Left lung (tissue), 10 donors: ENCODE results near the gene RUFY4. TPM values are rescaled to one million over a fixed set of nuclear protein-coding genes. Genes with fewer than 3 reads are reported as not detected.

ENCODE experiments used
- ATAC-seq: fragments of 200-7000 bp; cut with Tn5 transposase; one replicate; pipeline ENCODE4 v1.9.1; 2020; ENCODE audit warnings: moderate library complexity
- DNase-seq, 4 donors: peaks; one replicate each; pipeline ENCODE4 v3.0.0-alpha.2; 2013 to 2020
- H3K27ac ChIP-seq, 2 donors: fragments of 200-600 bp; sonication (generic) in 1 of 2; one replicate each; pipeline versions ENCODE4 v1.5.0 to v1.8.0; 2020 to 2021
- H3K27me3 ChIP-seq, 2 donors: fragments of 200-600 bp; sonication (generic) in 1 of 2; one replicate each; pipeline versions ENCODE4 v1.5.0 to v1.8.0; 2020 to 2021
- H3K36me3 ChIP-seq, 2 donors: fragments of 200-600 bp; sonication (generic) in 1 of 2; one replicate each; pipeline versions ENCODE4 v1.5.0 to v1.8.0; 2020 to 2021
- H3K4me1 ChIP-seq, 2 donors: fragments of 200-600 bp; one replicate each; pipeline ENCODE4 v1.8.0; 2021
- H3K4me3 ChIP-seq, 2 donors: fragments of 200-600 bp; sonication (generic) in 1 of 2; one replicate each; pipeline versions ENCODE4 v1.5.0 to v1.8.0; 2020 to 2021; ENCODE audit warnings: mild to moderate bottlenecking in 1 of 2
- H3K9me3 ChIP-seq, 2 donors: fragments of 200-600 bp; sonication (generic) in 1 of 2; one replicate each; pipeline versions ENCODE4 v1.5.0 to v1.8.0; 2020 to 2021
- CTCF ChIP-seq, 2 donors: fragments of 200-600 bp; sonication (generic) in 1 of 2; IDR thresholded peaks; one replicate each; pipeline versions ENCODE4 v1.5.0 to v1.8.0; 2021; ENCODE audit warnings: antibody characterized with exemption in 2 of 2
- intact Hi-C, 2 donors: fragments of 100-400 bp; cut with DNase I; formaldehyde crosslinking; loops; one replicate each; pipeline versions ENCODE4 v1.11.2 to v1.14.2; 2022
- polyA plus RNA-seq, 6 donors: library from polyadenylated mRNA; unstranded; fragments of 120-200 nt; gene quantifications; one replicate each; pipeline ENCODE4 v1.2.1, GENCODE V29; 2013; ENCODE audit not compliant: insufficient read length in 6 of 6
- total RNA-seq, 2 donors: library from RNA; stranded (reverse); fragmentation: NEBNext Ultra II Directional; extraction: Animal tissue kit (Norgen Biotek cat#: 25700); gene quantifications; one replicate each; pipeline ENCODE4 v1.2.1, GENCODE V29; 2021
- donor health status: DM: no; HTN: yes; CAD: no.
- donor health status: DM: no; HTN: no; CAD: no.

The RUFY4 gene
- total and polyA plus RNA-seq, 8 donors: 0.41 to 0.74 (median 0.51) TPM; not detected in 1

DNA sequence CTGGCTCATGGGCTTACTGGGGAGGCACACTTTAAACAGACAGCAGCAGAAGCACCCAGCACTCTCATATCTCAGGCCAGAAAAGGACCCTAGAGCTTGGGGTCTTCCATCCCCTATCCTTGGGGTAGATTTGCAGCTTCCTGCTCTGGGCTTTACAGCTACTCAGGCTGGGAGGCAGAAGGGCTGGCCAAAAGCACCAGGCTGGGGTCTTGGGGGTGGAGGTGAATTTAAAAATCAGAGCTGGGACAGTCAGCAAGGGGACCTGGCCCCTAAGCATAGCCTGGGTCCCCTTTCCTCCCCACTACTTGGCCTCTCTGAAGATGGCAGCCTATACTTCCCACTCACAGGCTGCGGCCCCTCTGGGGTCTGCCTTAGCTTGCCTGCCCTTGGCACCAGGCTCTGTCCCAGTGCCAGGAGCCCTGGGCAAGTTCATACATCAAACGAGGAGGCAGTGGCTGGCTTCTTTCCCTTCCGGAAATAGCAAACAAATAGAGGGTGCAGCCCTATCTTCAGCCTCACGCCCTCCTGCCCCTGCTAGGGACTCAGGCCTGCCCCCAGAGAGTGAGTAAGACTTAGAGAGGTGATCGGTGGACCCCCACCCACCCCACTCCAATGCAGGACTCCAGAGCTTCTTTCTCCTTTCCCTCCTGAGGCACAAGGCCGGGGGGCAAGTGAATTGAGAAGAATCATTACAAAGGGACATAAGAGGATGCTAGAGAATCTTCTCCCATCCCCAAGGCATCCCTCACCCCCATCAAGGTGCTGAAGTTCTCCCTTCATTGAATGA lies 40.3 kb upstream of the RUFY4 start:
- Histone ChIP-seq H3K4me3 (no peak overlapping the region), H3K9me3 (no peaks in the 10 kb centered on the region), H3K4me1 (peaks cover 0 to 7% of the 10 kb centered on the region in 2 donors), H3K27ac (no peak overlapping the region), H3K27me3 (peaks cover 0 to 9% of the 10 kb centered on the region in 2 donors), H3K36me3 (no peaks in the 10 kb centered on the region)
- no peak for TF ChIP-seq CTCF (IDR thresholded peaks at IDR 0.05)
- DNase-seq (no peak), ATAC-seq (no peak)
- intact Hi-C loops: no loop called here

- H3K9me3 ChIP-seq: no peaks in the 10 kb centered on the region
- no peak overlapping the region for H3K27ac ChIP-seq
- intact Hi-C loops: loop anchor here in 1 of 2 donors (10.0 kb wide), 1 partner anchor 245 kb away; no protein-coding TSS in a partner anchor
- DNase-seq: peak in 1 of 4 donors; percentile 51
- no peaks in the 10 kb centered on the region for H3K36me3 ChIP-seq
- TF ChIP-seq CTCF (IDR thresholded peaks at IDR 0.05): no peak
- H3K27me3 ChIP-seq: peaks cover 0 to 18% of the 10 kb centered on the region in 2 donors
- H3K4me3 ChIP-seq: no peak overlapping the region
- ATAC-seq: no peak
- peaks cover 0 to 16% of the 10 kb centered on the region in 2 donors for H3K4me1 ChIP-seq
These were observed 39.4 kb upstream of the RUFY4 start for GRCh38 chr2:218029366-218030360.

DNA sequence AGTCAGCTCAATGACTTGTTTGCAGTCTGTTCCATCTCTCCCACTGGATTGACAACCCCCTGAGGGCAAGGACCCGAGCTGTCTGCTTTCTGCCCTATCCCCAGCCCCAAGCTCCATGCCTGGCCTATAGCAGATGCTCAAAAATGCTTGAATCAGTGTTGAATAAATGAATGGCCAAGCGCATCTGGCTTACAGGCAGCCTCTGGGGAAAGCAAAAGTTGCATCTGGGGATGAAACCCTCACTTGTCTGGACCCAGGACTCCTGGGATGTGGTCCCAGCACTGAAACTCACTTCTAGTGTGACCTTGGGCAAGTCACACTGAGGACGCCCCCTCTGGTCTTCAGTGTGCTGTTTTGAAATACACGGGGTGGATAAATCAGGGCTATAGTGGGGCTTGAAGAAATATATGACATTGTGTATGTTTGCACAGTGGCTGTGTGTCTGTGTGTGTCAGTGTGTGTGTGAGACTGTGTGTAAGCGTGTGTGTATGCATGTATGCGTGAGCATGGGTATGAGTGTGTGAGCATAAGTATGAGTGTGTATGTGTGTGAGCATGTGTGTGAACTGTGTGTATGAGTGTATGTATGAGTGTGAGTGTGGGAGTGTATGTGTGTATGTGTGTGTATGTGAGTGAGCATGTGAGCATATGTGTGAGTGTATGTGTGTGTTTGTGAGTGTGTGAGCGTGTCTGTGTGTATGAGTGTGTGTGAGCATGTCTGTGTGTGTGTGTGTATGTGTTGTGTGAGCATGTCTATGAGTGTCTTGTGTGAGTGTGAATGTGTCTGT lies 38.5 kb upstream of the RUFY4 start:
- H3K27ac ChIP-seq: no peak overlapping the region
- peaks cover 0 to 18% of the 10 kb centered on the region in 2 donors for H3K27me3 ChIP-seq
- TF ChIP-seq CTCF (IDR thresholded peaks at IDR 0.05): no peak
- no peaks in the 10 kb centered on the region for H3K9me3 ChIP-seq
- H3K4me3 ChIP-seq: no peak overlapping the region
- no peak for DNase-seq
- no peak for ATAC-seq
- intact Hi-C loops: loop anchor here in 1 of 2 donors (10.0 kb wide), 1 partner anchor 246 kb away; no protein-coding TSS in a partner anchor
- peaks cover 0 to 17% of the 10 kb centered on the region in 2 donors for H3K4me1 ChIP-seq
- H3K36me3 ChIP-seq: no peaks in the 10 kb centered on the region

DNA sequence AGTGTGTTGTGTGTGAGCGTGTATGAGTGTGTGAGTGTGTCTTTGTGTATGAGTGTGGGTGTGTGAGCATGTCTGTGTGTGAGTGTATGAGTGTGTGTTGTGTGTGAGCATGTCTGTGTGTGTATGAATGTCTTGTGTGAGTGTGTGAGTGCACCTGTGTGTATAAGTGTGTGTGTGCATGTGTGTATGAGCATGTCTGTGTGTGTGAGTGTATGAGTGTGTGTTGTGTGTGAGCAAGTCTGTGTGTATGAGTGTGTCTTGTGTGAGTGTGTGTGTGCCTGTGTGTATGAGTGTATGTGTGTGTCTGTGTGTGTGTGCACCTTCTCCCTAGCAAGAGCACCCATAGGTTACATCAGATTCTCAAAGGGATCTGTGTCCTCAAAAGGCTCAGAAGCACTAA lies 37.8 kb upstream of the RUFY4 start:
- no peak for ATAC-seq
- Histone ChIP-seq H3K4me3 (no peak overlapping the region), H3K27ac (no peak overlapping the region), H3K9me3 (no peaks in the 10 kb centered on the region), H3K36me3 (no peaks in the 10 kb centered on the region), H3K27me3 (peaks cover 0 to 18% of the 10 kb centered on the region in 2 donors), H3K4me1 (peaks cover 0 to 17% of the 10 kb centered on the region in 2 donors)
- intact Hi-C loops: loop anchor here in 1 of 2 donors (10.0 kb wide), 1 partner anchor 246 kb away; no protein-coding TSS in a partner anchor
- TF ChIP-seq CTCF (IDR thresholded peaks at IDR 0.05): no peak
- no peak for DNase-seq
